B cell (primary cell): ENCODE data around the gene TCN1. TPM values are rescaled to one million over a fixed set of nuclear protein-coding genes. Genes with fewer than 3 reads are reported as not detected.
"Not testable (repeated sequence)": the region's sequence is repeated elsewhere in the genome, so short reads cannot be mapped to it uniquely, and the experiment has no call there.

Experiments
- ATAC-seq: fragments of 200-7000 bp; cut with Tn5 transposase; one replicate; pipeline ENCODE4 v1.10.0; 2021; ENCODE audit warnings: low read depth, mild to moderate bottlenecking, moderate number of reproducible peaks, moderate library complexity
- CTCF ChIA-PET: fragments of 350-600 bp; sonication (Branson Sonifier 250); formaldehyde crosslinking; loops from one replicate; lab custom pipeline; 2021; ENCODE audit warnings: antibody characterized with exemption, inconsistent platforms; lab: Charles Lee
- POLR2A ChIA-PET: fragments of 350-600 bp; sonication (Branson Sonifier 250); formaldehyde crosslinking; loops from one replicate; lab custom pipeline; 2021; ENCODE audit warnings: antibody characterized with exemption; lab: Charles Lee
- DNase-seq: peaks from one replicate; pipeline ENCODE4 v3.0.0; 2013
- H2AFZ ChIP-seq: 2 replicates; pipeline ENCODE4 v1.6.1; 2012; ENCODE audit warnings: mild to moderate bottlenecking, low read depth, low read length; ENCODE audit not compliant: insufficient read depth, poor library complexity, severe bottlenecking
- H3K27ac ChIP-seq, 2 donors: 1 replicate in 1 of 2; 2 replicates in 1 of 2; pipeline ENCODE4 v1.5.1; 2012 to 2013; ENCODE audit warnings: low read length in 2 of 2, mild to moderate bottlenecking in 2 of 2, moderate library complexity in 1 of 2
- H3K27me3 ChIP-seq, 4 experiments: fragments of 200-600 bp in 1 of 4; sonication (generic) in 1 of 4; replicated peaks in 1 of 4; 1 replicate in 2 of 4; 2 replicates in 2 of 4; pipeline versions ENCODE4 v1.6.1 to v1.7.0; 2013 to 2016; ENCODE audit warnings: low read length in 3 of 4, mild to moderate bottlenecking in 2 of 4, mixed read lengths in 1 of 4, moderate library complexity in 1 of 4; ENCODE audit not compliant: insufficient read depth in 4 of 4, control insufficient read depth in 3 of 4; ENCODE audit errors: control extremely low read depth in 1 of 4
- H3K36me3 ChIP-seq, 2 experiments: replicated peaks in 1 of 2; 1 replicate in 1 of 2; 2 replicates in 1 of 2; pipeline versions ENCODE4 v1.6.1 to v1.7.1; 2013; ENCODE audit warnings: low read length in 1 of 2; ENCODE audit not compliant: insufficient read depth in 2 of 2, control insufficient read depth in 1 of 2; ENCODE audit errors: control extremely low read depth in 1 of 2, extremely low read depth in 1 of 2
- H3K4me1 ChIP-seq, 2 donors: fragments of 200-600 bp in 1 of 2; sonication (generic) in 1 of 2; 1 replicate in 1 of 2; 2 replicates in 1 of 2; pipeline versions ENCODE4 v1.5.1 to v1.6.1; 2013 to 2017; ENCODE audit warnings: low read length in 2 of 2; ENCODE audit not compliant: control insufficient read depth in 2 of 2, insufficient read depth in 2 of 2
- H3K4me2 ChIP-seq: replicated peaks from 2 replicates; pipeline ENCODE3; 2012; ENCODE audit warnings: mild to moderate bottlenecking, low read depth, low read length; ENCODE audit not compliant: poor library complexity, severe bottlenecking
- H3K4me3 ChIP-seq, 5 experiments: fragments of 200-600 bp in 1 of 5; sonication (generic) in 1 of 5; 1 replicate in 3 of 5; 2 replicates in 2 of 5; pipeline versions ENCODE4 v1.5.1 to v1.7.0; 2011 to 2016; ENCODE audit warnings: low read length in 4 of 5, mild to moderate bottlenecking in 4 of 5, low read depth in 2 of 5, control low read depth in 1 of 5, moderate library complexity in 1 of 5; ENCODE audit not compliant: insufficient read depth in 1 of 5; ENCODE audit errors: control extremely low read depth in 1 of 5, extremely low read depth in 1 of 5
- H3K79me2 ChIP-seq: fragments of 200-600 bp; sonication (generic); one replicate; pipeline ENCODE4 v1.6.0; 2016; ENCODE audit warnings: low read length; ENCODE audit not compliant: control insufficient read depth, insufficient read depth
- H3K9ac ChIP-seq: fragments of 200-600 bp; sonication (generic); 2 replicates; pipeline ENCODE4 v1.6.1; 2017; ENCODE audit warnings: mild to moderate bottlenecking, low read length, moderate library complexity
- H3K9me3 ChIP-seq, 3 donors: one replicate each; pipeline versions ENCODE4 v1.6.1 to v1.7.1; 2013; ENCODE audit warnings: low read length in 2 of 3; ENCODE audit not compliant: control insufficient read depth in 2 of 3, insufficient read depth in 1 of 3; ENCODE audit errors: control extremely low read depth in 1 of 3
- H4K20me1 ChIP-seq: 2 replicates; pipeline ENCODE4 v1.6.0; 2012; ENCODE audit warnings: mild to moderate bottlenecking, low read length; ENCODE audit not compliant: insufficient read depth, control insufficient read depth, poor library complexity, severe bottlenecking
- H3K27ac Mint-ChIP-seq: one replicate; pipeline ENCODE4 v1.8.0; 2021; ENCODE audit warnings: mixed read lengths
- H3K27me3 Mint-ChIP-seq: one replicate; pipeline ENCODE4 v1.8.0; 2021; ENCODE audit warnings: mixed read lengths
- H3K4me1 Mint-ChIP-seq: one replicate; pipeline ENCODE4 v1.8.0; 2021; ENCODE audit warnings: mixed read lengths
- H3K4me3 Mint-ChIP-seq: one replicate; pipeline ENCODE4 v1.8.0; 2021; ENCODE audit warnings: mixed read lengths
- H3K9me3 Mint-ChIP-seq: one replicate; pipeline ENCODE4 v1.8.0; 2022; ENCODE audit warnings: mixed read lengths; ENCODE audit not compliant: insufficient read depth
- EZH2 ChIP-seq: IDR thresholded peaks from 2 replicates; pipeline ENCODE4 v1.6.1; 2012; ENCODE audit warnings: borderline replicate concordance, low read depth, mild to moderate bottlenecking, moderate library complexity, low read length; ENCODE audit not compliant: insufficient read depth, poor library complexity, severe bottlenecking
- WGBS: methylation state at CpG from one replicate; pipeline ENCODE4 v1.1.5; 2013; ENCODE audit warnings: missing lambda C conversion rate; ENCODE audit not compliant: insufficient coverage; 5-methylcytosine and 5-hydroxymethylcytosine counted together
- intact Hi-C: fragments of 100-400 bp; cut with micrococcal nuclease; formaldehyde crosslinking; loops from one replicate; pipeline ENCODE4 v1.10.0; 2022
- polyA plus RNA-seq: library from polyadenylated mRNA; depleted of rRNA; stranded (reverse); fragments of >200 nt; gene quantifications from 2 replicates; pipeline ENCODE4 v1.2.3, GENCODE V29; 2012
- total RNA-seq, 2 donors: library from RNA; stranded (reverse); fragments of 120-200 nt in 1 of 2; gene quantifications; 1 replicate in 1 of 2; 2 replicates in 1 of 2; pipeline versions ENCODE4 v1.2.3 to v1.2.4, GENCODE V29; 2013 to 2022
- TF ChIP-seq, protein P1 (sequence below): fragments of 200-600 bp; IDR thresholded peaks from one replicate; pipeline ENCODE4 v1.8.0; 2022; ENCODE audit warnings: antibody characterized with exemption, mild to moderate bottlenecking

TCN1 gene
- total and polyA plus RNA-seq, 2 donors (not counting 1 experiment from before 2014, with no cell fraction given): 0.15 TPM; not detected in 1

- H3K4me1 Mint-ChIP-seq, H3K27me3 ChIP-seq, H3K27ac Mint-ChIP-seq, CTCF ChIA-PET, POLR2A ChIA-PET, H3K9ac ChIP-seq, H4K20me1 ChIP-seq, intact Hi-C loops, DNase-seq, H3K9me3 Mint-ChIP-seq, H3K9me3 ChIP-seq, H3K4me3 ChIP-seq, H3K79me2 ChIP-seq, ATAC-seq, H3K27ac ChIP-seq, H3K4me2 ChIP-seq, H3K36me3 ChIP-seq, H3K4me1 ChIP-seq, H2AFZ ChIP-seq, H3K4me3 Mint-ChIP-seq: not testable (repeated sequence)
- H3K27me3 Mint-ChIP-seq: peaks cover 19% of the 10 kb centered on the region
- no CpG with 5 or more reads among the region's 2 CpGs for WGBS
These were observed 16.7 kb downstream of the TCN1 start for GRCh38 chr11:59849551-59849950.

DNA sequence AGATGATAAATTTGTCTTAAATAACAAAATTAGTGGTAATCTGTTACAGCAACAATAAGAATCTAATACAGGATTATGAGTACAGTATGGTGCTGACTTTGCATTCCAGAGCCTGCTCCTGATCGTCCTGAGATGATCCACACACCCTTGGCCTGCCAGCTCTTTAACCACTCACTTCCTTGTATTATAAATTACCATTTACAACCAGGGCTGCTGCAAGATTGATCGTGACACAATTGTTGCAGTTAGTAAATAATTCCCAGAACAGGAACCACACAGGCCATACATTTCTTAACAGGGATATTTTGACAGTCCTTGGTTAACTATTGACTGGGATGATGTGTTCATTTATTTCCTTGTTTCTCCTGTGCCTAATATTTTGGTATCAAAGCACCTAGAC, 17.2 kb downstream of the TCN1 start:
- no peak overlapping the region for H3K27ac Mint-ChIP-seq
- Histone ChIP-seq H3K36me3 (no peaks in the 10 kb centered on the region), H3K27ac (no peak overlapping the region), H2AFZ (no peak overlapping the region), H3K4me3 (no peak overlapping the region), H3K9ac (no peak overlapping the region), H3K9me3 (peaks cover 0 to 3% (median 0%) of the 10 kb centered on the region in 3 donors), H3K27me3 (no peaks in the 10 kb centered on the region), H4K20me1 (no peaks in the 10 kb centered on the region), H3K4me1 (no peaks in the 10 kb centered on the region), H3K4me2 (no peak overlapping the region), H3K79me2 (no peaks in the 10 kb centered on the region)
- intact Hi-C loops: no loop called here
- H3K4me1 Mint-ChIP-seq: no peaks in the 10 kb centered on the region
- ChIA-PET POLR2A (no interaction called here), CTCF (no interaction called here)
- ATAC-seq: no peak
- no CpG with 5 or more reads among the region's 2 CpGs for WGBS
- DNase-seq: no peak
- H3K4me3 Mint-ChIP-seq: no peak overlapping the region
- H3K9me3 Mint-ChIP-seq: no peaks in the 10 kb centered on the region
- no peak for TF ChIP-seq EZH2
- TF ChIP-seq, protein P1, sequence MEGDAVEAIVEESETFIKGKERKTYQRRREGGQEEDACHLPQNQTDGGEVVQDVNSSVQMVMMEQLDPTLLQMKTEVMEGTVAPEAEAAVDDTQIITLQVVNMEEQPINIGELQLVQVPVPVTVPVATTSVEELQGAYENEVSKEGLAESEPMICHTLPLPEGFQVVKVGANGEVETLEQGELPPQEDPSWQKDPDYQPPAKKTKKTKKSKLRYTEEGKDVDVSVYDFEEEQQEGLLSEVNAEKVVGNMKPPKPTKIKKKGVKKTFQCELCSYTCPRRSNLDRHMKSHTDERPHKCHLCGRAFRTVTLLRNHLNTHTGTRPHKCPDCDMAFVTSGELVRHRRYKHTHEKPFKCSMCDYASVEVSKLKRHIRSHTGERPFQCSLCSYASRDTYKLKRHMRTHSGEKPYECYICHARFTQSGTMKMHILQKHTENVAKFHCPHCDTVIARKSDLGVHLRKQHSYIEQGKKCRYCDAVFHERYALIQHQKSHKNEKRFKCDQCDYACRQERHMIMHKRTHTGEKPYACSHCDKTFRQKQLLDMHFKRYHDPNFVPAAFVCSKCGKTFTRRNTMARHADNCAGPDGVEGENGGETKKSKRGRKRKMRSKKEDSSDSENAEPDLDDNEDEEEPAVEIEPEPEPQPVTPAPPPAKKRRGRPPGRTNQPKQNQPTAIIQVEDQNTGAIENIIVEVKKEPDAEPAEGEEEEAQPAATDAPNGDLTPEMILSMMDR: no peak
- H3K27me3 Mint-ChIP-seq: peaks cover 15% of the 10 kb centered on the region

- peaks cover 13% of the 10 kb centered on the region for H3K27me3 Mint-ChIP-seq
- H3K79me2 ChIP-seq, ATAC-seq, H4K20me1 ChIP-seq, H3K4me1 Mint-ChIP-seq, H3K4me1 ChIP-seq, H3K27ac Mint-ChIP-seq, H3K9me3 ChIP-seq, H3K9ac ChIP-seq, H3K4me2 ChIP-seq, H3K4me3 ChIP-seq, POLR2A ChIA-PET, H3K27ac ChIP-seq, H3K36me3 ChIP-seq, H3K27me3 ChIP-seq, DNase-seq, intact Hi-C loops, CTCF ChIA-PET, H2AFZ ChIP-seq, H3K9me3 Mint-ChIP-seq, H3K4me3 Mint-ChIP-seq: not testable (repeated sequence)
- 100% methylated on average over 2 of the region's 6 CpGs for WGBS
These were observed 17.8 kb downstream of the TCN1 start for GRCh38 chr11:59848439-59848838.
